ENCODE data around the gene NTNG2.

Gene NTNG2

DNA sequence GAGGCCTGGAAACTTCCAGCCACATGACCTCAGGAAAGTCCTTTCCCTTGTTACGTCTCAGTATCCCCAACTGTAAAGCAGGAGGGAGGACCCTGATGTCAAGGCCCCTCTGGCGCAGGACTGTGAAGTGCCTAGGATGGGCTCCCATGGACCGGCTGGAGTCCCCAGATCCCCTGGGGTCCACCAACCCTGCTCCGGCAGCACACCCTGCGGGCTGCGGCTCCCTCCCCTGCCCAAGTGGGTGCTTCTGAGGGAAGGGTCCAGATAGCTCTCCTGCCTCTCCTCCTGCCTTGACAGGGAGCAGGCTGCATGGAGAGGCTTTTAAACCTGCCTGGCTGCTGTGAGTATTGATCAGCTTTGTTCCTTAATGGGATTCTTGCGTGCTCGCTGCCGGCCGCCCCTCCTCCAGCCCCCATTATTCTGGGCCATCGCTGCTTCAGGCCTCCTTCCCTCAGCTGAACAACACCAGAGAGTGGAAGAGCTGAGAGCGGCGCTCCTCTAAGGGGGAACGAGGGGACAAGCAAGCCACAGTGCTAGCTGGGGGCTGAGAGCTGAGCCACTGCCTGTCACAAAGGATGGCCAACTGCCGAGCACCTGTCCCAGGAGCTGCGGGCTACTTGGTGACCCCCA, 25.6 kb upstream of the NTNG2 start:
- Histone ChIP-seq H3F3A (ENCODE audit: insufficient read depth, low read length) (no peaks in the 10 kb centered on the region), H3K9me3 (replicated peaks; ENCODE audit: insufficient read depth, low read length) (no peaks in the 10 kb centered on the region), H3K27me3 (replicated peaks; ENCODE audit: insufficient read depth, low read length) (peaks cover 94% of the 10 kb centered on the region), H3K36me3 (replicated peaks; ENCODE audit: insufficient read depth, low read length) (no peaks in the 10 kb centered on the region), H3K9me2 (replicated peaks; ENCODE audit: insufficient read depth, low read length) (no peaks in the 10 kb centered on the region), H3K4me2 (ENCODE audit: low read depth, low read length) (no peak overlapping the region), H3K4me1 (ENCODE audit: low read length) (no peaks in the 10 kb centered on the region), H3K27ac (ENCODE audit: low read length) (no peak overlapping the region), H3K9ac (ENCODE audit: low read length) (no peak overlapping the region), H3K4me3 (ENCODE audit: low read length) (no peak overlapping the region), H2AFZ (ENCODE audit: low read length) (no peak overlapping the region), H4K20me1 (ENCODE audit: insufficient read depth, low read length) (no peaks in the 10 kb centered on the region), H3K79me2 (ENCODE audit: low read length) (no peaks in the 10 kb centered on the region)
- no peak for DNase-seq
- no peak for TF ChIP-seq EZH2phosphoT487 (IDR thresholded peaks at IDR 0.05; ENCODE audit: low read length)
- TF ChIP-seq, protein P1, sequence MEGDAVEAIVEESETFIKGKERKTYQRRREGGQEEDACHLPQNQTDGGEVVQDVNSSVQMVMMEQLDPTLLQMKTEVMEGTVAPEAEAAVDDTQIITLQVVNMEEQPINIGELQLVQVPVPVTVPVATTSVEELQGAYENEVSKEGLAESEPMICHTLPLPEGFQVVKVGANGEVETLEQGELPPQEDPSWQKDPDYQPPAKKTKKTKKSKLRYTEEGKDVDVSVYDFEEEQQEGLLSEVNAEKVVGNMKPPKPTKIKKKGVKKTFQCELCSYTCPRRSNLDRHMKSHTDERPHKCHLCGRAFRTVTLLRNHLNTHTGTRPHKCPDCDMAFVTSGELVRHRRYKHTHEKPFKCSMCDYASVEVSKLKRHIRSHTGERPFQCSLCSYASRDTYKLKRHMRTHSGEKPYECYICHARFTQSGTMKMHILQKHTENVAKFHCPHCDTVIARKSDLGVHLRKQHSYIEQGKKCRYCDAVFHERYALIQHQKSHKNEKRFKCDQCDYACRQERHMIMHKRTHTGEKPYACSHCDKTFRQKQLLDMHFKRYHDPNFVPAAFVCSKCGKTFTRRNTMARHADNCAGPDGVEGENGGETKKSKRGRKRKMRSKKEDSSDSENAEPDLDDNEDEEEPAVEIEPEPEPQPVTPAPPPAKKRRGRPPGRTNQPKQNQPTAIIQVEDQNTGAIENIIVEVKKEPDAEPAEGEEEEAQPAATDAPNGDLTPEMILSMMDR (IDR thresholded peaks at IDR 0.05; ENCODE audit: low read length): no peak
- TF ChIP-seq EZH2 (optimal IDR thresholded peaks at IDR 0.05; ENCODE audit: low read depth, low read length): no peak

DNA sequence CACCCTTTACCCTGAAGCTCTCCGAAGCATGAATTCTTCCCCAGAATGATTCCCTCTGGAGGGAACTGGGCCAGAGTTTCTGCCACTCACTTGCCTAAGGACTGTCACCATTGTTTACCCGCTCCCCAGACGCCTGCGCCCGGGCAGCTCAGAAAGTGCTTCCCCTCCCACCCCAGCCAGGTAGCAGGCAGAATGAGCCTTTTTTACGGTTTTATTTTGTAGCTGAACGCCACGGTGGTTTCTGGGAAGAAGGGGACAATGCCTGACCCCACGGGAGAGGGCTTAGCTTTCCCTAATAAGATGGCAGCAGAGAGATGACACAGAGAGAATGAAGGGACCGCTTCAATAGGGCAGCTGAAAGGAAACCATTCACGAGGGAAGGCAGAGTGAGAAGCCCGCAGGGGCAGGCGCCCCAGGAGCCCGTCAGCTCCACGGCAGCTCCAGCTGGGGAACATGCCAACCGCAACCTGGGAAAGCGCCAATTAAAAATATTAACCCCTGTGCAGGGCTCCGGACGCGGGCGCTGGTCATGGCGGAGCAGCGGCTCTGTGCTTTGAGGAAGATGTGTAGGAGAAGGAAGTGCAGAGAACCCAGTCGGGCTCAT, 20.4 kb upstream of the NTNG2 start:
- H3K4me1 ChIP-seq (ENCODE audit: low read length): no peaks in the 10 kb centered on the region
- no peaks in the 10 kb centered on the region for H4K20me1 ChIP-seq (ENCODE audit: insufficient read depth, low read length)
- peaks cover 88% of the 10 kb centered on the region for H3K27me3 ChIP-seq (replicated peaks; ENCODE audit: insufficient read depth, low read length)
- no peak overlapping the region for H3K27ac ChIP-seq (ENCODE audit: low read length)
- no peak for DNase-seq
- H3K9me3 ChIP-seq (replicated peaks; ENCODE audit: insufficient read depth, low read length): no peaks in the 10 kb centered on the region
- no peak overlapping the region for H2AFZ ChIP-seq (ENCODE audit: low read length)
- no peaks in the 10 kb centered on the region for H3K9me2 ChIP-seq (replicated peaks; ENCODE audit: insufficient read depth, low read length)
- no peak overlapping the region for H3K9ac ChIP-seq (ENCODE audit: low read length)
- H3K36me3 ChIP-seq (replicated peaks; ENCODE audit: insufficient read depth, low read length): no peaks in the 10 kb centered on the region
- H3F3A ChIP-seq (ENCODE audit: insufficient read depth, low read length): no peaks in the 10 kb centered on the region
- TF ChIP-seq EZH2 (optimal IDR thresholded peaks at IDR 0.05; ENCODE audit: low read depth, low read length) (no peak), EZH2phosphoT487 (IDR thresholded peaks at IDR 0.05; ENCODE audit: low read length) (no peak)
- TF ChIP-seq, protein P1 (IDR thresholded peaks at IDR 0.05; ENCODE audit: low read length): no peak
- H3K79me2 ChIP-seq (ENCODE audit: low read length): no peaks in the 10 kb centered on the region
- H3K4me2 ChIP-seq (ENCODE audit: low read depth, low read length): no peak overlapping the region
- no peak overlapping the region for H3K4me3 ChIP-seq (ENCODE audit: low read length)

DNA sequence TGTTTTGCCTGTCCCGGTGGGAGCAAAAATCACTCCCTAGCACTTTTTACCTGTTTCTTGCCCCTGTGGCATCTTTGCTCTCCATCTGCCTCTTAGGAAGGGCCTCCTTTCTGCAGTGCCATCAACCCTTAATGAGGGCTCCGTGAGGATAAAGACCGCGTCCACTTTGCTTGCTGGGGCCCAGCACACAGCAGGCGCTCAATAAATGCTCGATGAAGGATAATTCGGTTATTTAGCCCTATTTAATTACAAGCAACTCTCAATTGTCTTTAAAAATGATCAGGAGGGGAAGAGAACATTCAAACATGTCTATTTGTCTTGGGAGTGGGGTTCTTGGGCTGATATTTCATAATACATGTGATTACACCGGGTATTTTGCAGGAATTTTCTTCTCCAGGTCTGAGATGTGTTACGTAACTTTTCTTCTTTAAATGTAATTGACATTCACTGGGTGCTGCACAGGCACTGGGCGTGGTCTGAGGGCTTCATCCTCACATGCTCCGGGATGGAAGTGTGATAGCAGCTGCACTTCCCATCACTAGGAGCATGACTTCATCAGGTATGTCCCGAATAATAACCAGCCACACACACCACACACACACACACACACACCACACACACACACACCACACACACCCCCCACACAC, 19.8 kb upstream of the NTNG2 start:
- no peak for DNase-seq
- Histone ChIP-seq H3K9me2 (replicated peaks; ENCODE audit: insufficient read depth, low read length) (no peaks in the 10 kb centered on the region), H3K4me1 (ENCODE audit: low read length) (no peaks in the 10 kb centered on the region), H4K20me1 (ENCODE audit: insufficient read depth, low read length) (no peaks in the 10 kb centered on the region), H3K9ac (ENCODE audit: low read length) (no peak overlapping the region), H3K4me3 (ENCODE audit: low read length) (no peak overlapping the region), H3K27ac (ENCODE audit: low read length) (no peak overlapping the region), H3K36me3 (replicated peaks; ENCODE audit: insufficient read depth, low read length) (no peaks in the 10 kb centered on the region), H3F3A (ENCODE audit: insufficient read depth, low read length) (no peaks in the 10 kb centered on the region), H3K27me3 (replicated peaks; ENCODE audit: insufficient read depth, low read length) (peaks cover 88% of the 10 kb centered on the region), H2AFZ (ENCODE audit: low read length) (no peak overlapping the region), H3K4me2 (ENCODE audit: low read depth, low read length) (no peak overlapping the region), H3K79me2 (ENCODE audit: low read length) (no peaks in the 10 kb centered on the region), H3K9me3 (replicated peaks; ENCODE audit: insufficient read depth, low read length) (no peaks in the 10 kb centered on the region)
- TF ChIP-seq, protein P1 (IDR thresholded peaks at IDR 0.05; ENCODE audit: low read length): no peak
